LNCAP (cell line): Measurements from ENCODE around the gene NCS1.

Experiments used
- TF ChIP-seq, protein P1 (sequence below): fragments of 450-650 bp; IDR thresholded peaks from 2 replicates; pipeline ENCODE4 v1.5.1; 2017; ENCODE audit warnings: mild to moderate bottlenecking

Gene NCS1

DNA sequence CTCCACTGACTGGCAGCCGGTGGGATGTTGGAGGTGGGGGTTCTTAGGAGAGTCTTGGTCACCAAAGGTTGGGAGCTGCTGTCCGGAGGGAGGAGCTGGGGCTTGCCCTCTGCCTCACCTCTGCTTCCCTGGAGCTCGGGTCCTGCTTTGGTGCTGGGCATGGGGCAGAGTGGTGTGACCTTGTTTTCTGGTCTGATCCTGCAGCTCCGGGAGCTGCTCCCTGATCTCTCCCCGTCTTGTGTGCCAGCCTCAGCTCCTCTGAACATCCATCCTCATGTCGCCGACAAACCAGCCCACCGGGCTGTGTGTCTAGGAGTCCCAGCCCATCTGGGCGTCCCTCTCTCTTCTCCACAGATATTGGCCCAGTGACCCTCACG is 112.0 kb downstream of the NCS1 start:
- TF ChIP-seq, protein P1, sequence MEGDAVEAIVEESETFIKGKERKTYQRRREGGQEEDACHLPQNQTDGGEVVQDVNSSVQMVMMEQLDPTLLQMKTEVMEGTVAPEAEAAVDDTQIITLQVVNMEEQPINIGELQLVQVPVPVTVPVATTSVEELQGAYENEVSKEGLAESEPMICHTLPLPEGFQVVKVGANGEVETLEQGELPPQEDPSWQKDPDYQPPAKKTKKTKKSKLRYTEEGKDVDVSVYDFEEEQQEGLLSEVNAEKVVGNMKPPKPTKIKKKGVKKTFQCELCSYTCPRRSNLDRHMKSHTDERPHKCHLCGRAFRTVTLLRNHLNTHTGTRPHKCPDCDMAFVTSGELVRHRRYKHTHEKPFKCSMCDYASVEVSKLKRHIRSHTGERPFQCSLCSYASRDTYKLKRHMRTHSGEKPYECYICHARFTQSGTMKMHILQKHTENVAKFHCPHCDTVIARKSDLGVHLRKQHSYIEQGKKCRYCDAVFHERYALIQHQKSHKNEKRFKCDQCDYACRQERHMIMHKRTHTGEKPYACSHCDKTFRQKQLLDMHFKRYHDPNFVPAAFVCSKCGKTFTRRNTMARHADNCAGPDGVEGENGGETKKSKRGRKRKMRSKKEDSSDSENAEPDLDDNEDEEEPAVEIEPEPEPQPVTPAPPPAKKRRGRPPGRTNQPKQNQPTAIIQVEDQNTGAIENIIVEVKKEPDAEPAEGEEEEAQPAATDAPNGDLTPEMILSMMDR: no peak

DNA sequence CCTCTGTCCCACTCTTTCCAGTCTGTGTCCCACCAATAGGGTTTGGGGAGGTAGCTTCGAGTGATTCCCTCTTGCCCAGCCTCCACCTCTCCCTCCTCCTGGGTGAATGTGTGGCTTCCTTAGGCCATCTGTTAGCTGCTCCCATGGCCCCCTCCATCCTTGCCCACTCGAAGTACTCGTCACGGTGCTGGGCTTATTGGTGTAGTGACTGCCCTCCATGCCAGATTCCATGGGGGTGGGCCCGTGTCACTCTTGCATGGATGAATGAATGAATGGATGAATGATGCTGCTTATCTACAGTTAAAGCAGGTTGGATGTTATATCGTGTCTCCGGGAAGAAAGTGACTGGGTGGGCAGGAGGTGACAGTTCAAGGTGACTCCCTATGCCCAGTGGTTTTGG is 112.5 kb downstream of the NCS1 start:
- TF ChIP-seq, protein P1: no peak

DNA sequence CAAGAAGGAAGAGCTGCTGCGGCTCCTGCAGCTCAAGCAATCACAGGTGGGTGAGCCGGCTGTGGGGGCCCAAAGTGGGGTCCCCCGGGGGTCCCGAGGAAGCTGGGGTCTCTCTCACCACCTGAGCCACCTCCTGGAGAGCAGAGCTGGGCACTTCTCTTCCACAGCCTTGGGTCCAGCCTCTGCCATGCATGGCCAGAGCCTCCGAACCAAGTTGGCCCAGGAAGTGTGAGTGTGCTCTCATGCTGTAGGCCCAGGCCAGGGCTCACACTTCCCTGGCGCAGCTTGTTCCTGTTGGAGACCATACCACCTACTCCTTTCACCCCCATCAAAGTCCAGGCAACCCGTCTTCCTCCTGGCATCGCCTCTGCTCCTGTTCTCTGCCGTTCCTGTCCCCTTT is 113.1 kb downstream of the NCS1 start:
- TF ChIP-seq, protein P1: no peak

GRCh38 chr9:130286072-130286770 is 114.0 kb downstream of the NCS1 start:
- TF ChIP-seq, protein P1: no peak
